ENCODE results near the gene SF3B2.
A peak's percentile ranks its signal among the peaks of the same experiment; 100 is the strongest.
"Not testable (repeated sequence)": the region's sequence is repeated elsewhere in the genome, so short reads cannot be mapped to it uniquely, and the experiment has no call there.

The SF3B2 gene

GRCh38 chr11:66051766-66052663, at the start of gene SF3B2:
TSS of gene SF3B2 (plus strand) at chr11:66052364. CDS start at chr11:66052385, 21 bp downstream.
- peak; percentile 98 for DNase-seq (ENCODE audit: low spot score)

- no peak for DNase-seq (ENCODE audit: low spot score)
Observed at GRCh38 chr11:66002648-66003225, 49.4 kb upstream of the SF3B2 start.

DNA sequence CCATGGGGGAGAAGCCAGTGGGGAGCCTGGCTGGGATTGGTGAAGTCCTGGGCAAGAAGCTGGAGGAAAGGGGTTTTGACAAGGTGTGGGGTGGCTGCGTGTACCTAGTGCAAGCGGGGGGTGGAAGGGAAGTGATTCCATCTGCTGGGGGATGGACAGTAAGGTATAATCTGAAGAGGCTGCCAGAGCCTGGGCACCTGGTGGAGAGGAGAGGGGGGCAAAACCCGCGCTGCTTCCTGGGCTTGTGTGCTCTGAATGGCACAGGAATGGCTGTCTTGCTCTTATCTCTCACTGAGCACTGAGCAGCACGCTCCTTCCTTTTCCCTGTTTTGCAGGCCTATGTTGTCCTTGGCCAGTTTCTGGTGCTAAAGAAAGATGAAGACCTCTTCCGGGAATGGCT, 48.9 kb upstream of the SF3B2 start:
- DNase-seq (ENCODE audit: low spot score), result no peak

DNA sequence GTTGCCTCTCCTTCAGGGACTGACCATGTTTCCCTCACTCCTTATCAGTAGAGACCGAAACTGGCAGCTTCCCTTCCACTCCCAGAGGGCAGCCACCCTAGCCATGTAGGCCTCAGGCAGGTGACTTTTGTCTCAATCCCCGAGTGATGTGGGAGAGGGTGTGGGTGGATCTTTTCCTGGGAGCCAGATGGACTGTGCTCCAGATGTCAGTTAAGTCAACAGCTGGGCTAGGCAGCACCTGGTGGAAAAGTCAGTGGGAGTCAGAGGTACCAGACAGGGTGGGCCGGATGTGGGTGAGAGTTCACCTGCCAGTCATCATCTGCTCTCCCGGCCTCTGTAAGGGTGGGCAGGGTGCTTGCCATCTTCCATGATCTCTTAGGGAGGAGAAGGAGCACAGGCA, 48.0 kb upstream of the SF3B2 start:
- no peak for DNase-seq (ENCODE audit: low spot score)

- DNase-seq (ENCODE audit: low spot score), result no peak
Observed at GRCh38 chr11:66006134-66006890, 45.9 kb upstream of the SF3B2 start.

DNA sequence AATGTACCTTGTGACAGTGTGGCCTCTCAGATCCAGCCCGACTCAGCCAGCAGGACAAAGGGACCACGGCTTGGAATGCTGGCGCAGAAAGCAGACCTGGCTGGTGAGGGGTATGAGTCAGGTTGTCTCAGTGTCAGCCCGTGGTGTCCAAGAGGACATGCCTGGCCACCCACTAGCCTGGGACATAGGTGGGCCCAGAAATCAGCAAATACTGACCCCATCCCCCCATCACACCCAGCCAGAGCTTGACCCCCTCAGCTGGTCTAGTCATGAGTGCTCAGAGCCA, 45.3 kb upstream of the SF3B2 start:
- DNase-seq (ENCODE audit: low spot score), result no peak

- DNase-seq (ENCODE audit: low spot score), result no peak
Observed at GRCh38 chr11:66007201-66007634, 44.9 kb upstream of the SF3B2 start.

DNA sequence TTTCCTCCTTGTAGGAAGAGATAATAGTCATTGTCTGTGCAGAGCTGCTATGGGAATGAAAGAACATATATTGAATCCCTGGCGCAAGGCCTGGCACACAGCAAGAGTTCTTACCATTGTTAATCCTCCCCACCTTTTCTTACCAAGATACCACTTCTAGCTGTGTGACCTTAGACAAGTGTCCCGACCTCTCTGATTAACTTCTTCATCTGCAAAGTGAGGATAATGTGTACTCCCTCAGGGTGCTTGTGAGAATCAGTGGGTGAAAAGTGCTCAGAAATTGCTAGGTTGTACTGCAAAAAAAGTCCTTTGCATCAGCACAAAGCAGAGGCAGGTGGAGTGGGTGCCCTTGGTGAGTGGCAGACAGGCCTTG, 44.1 kb upstream of the SF3B2 start:
- no peak for DNase-seq (ENCODE audit: low spot score)

DNA sequence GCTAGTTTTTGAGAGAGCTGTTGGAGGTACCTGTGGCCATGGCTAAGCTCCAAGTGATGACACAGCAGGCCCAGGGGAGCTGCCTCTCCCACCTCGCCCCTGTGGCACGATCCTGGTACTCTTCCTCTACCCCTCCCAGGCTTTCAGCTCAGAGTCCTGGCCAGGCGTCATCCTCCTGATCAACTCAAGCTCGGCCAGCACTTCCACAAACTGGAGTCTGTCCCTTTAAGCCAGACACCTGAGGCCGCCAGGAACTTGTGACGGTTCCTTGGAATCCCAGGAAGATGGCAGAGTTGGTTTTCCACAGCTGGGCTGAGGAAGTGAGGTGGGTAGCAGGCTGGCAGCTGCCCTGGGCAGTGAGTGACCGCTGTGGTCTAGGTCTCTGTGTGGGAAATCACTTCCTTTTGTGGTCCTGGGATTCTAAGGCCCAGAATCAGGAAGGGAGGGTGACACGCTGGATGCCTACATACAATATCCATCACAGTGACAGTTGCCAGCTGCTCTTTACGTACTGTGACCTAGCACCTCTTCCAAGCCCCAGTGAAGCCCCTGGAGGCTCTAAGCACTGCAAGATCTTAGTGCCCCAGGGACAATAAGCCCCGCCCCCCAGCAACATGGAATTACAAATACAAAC, 43.6 kb upstream of the SF3B2 start:
- peak; percentile 41 for DNase-seq (ENCODE audit: low spot score)

DNA sequence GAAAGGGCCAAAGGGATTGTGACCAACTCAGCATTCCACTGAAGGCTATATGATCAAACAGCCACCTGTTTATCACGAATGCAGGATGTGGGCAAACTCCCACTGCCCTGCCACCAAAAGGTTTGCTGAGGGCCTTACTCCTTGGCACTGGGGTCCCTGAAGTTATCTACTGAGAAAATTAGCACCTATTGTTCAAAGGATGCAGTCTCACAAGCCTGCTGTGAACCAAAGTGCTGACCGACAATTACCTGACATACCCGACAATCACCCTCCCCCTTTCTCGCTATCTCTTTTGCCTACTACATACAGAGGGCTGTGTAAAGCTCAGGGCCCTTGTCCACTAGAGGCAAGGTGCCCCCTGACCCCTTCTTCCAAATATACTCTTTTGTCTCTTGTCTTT, 42.1 kb upstream of the SF3B2 start:
- DNase-seq (ENCODE audit: low spot score), result not testable (repeated sequence)

GRCh38 chr11:66011239-66011784, 40.9 kb upstream of the SF3B2 start:
- no peak for DNase-seq (ENCODE audit: low spot score)

GRCh38 chr11:66011785-66012303, 40.3 kb upstream of the SF3B2 start, which contains the start of gene CST6:
TSS of gene CST6 (plus strand) at chr11:66012008. CDS start at chr11:66012045, 37 bp downstream.
- no peak for DNase-seq (ENCODE audit: low spot score)

GRCh38 chr11:66012371-66012945, 39.7 kb upstream of the SF3B2 start:
- DNase-seq (ENCODE audit: low spot score), result no peak

GRCh38 chr11:66012946-66013761, 39.0 kb upstream of the SF3B2 start:
- no peak for DNase-seq (ENCODE audit: low spot score)

DNA sequence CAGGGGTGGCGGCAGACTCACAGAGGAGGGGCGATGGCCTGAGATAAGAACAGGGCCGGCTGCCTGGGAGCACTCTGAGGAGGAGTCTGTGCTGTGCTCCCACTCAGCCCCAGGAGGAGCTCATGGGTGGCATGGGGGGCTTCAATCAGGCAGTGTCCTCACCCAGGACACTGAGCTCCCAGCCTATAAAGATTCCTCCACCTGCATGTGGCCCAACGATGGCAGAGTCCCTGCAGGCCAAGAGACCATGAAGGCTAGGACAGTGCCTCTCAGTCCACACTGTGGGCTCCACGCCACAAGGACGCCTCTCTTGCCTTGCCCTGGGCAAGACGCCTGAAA, 38.4 kb upstream of the SF3B2 start:
- DNase-seq (ENCODE audit: low spot score), result no peak

- DNase-seq (ENCODE audit: low spot score), result no peak
Observed at GRCh38 chr11:66014804-66015453, 37.2 kb upstream of the SF3B2 start.

DNA sequence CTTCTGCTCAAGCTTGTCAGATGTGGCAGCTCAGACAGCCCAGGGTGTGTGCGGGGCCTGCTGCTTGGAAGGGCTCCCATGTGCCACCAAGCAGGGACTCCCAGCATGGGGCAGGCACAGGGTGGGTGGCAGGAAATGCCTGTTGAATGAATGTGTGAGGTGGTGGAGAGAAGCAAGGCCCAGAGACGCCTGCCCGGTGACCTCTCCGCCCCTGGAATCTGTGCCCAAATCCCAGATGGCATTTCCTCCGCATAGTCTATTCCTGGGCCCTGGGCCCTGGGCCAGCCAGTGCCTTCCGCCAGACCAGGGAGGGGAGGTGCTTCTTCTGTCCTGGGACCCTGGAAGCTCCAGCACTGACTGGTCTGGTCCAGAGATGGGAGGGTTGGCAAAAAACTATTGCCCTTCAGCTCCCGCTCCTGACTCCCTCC, 36.7 kb upstream of the SF3B2 start:
- DNase-seq (ENCODE audit: low spot score), result no peak

- DNase-seq (ENCODE audit: low spot score), result no peak
Observed at GRCh38 chr11:66015936-66016792, 36.0 kb upstream of the SF3B2 start.

DNA sequence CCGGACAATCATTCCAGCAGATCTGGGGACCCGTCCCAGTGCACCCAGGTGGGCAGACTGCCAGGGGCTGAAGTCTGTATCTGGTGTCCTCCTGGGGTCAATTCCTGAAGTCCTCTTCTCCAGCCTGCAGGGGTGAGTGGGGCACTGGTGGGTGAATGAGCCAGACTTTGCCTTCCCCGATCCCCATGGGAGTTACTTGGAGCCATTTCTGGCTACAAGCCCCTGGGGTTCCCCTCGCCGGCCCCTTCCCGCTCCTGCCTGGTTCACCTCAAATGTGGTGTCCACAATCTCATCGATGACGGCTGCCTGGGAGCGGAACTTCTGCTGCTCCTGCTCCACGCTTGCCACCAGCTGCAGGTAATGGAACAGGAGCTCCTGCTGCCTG, 35.4 kb upstream of the SF3B2 start:
- DNase-seq (ENCODE audit: low spot score), result no peak

All from ecto neural progenitor cell (in vitro differentiated cells).